ENCODE measurements around the gene PAH.

Gene PAH

DNA sequence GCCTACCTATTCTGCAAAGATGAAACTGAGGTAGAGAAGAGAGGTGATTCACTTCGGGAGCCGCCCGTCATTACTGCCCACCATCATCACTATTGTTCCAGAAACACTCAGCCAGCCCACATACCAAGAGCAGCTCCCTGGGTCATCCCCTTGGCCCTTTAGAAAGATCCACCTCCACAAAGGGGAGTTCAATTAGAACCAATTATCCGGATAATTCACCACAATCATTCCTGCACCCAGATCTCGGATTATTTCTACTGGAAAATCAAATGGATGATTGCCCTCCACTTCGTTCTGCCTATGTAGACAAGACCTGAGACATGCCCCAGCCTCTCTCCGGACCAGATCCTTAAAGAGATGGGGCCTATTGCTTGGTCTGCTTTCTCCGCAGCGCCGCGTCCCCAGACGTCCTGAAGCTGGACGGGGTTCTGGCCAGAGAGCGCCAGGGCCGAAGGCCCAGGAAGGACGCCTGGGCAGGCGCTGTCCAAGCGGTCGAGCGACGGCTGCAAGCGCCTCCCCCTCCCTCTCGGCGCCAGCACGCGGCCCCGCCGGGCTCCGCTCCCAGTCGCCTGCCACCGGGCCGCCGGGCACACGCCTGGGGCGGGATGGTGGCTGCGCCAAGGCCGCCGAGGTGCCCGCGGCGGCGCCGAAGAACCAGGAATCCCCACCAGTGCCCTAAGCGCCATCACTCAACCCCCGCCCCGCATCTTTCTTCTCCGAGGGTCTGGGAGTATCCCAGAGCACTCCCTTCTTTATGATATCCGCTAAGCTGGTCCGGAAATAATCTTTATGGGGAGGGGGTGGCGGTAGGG lies 39.1 kb upstream of the PAH start:
- no peak overlapping the region for H3K18ac ChIP-seq (ENCODE audit: low read length)
- H3K4me1 ChIP-seq (ENCODE audit: control insufficient read depth in 2 of 2, insufficient read depth in 1 of 2, low read depth in 1 of 2, low read length in 2 of 2), result peaks cover 2 to 14% of the 10 kb centered on the region in 2 donors
- H2BK12ac ChIP-seq (ENCODE audit: low read length), result no peak overlapping the region
- no peak overlapping the region for H2BK120ac ChIP-seq (ENCODE audit: low read depth, low read length)
- H3K4me2 ChIP-seq (ENCODE audit: insufficient read depth, low read length, poor library complexity, severe bottlenecking), result peak overlapping the region; percentile 33
- H2BK5ac ChIP-seq (ENCODE audit: low read length), result no peak overlapping the region
- H3K9ac ChIP-seq (ENCODE audit: low read depth, low read length, poor library complexity), result peak overlapping the region; percentile 1
- H3K27me3 ChIP-seq (ENCODE audit: control insufficient read depth in 3 of 3, insufficient read depth in 3 of 3, low read depth in 1 of 3, low read length in 3 of 3), result peaks cover 21 to 91% (median 81%) of the 10 kb centered on the region in 3 experiments
- DNase-seq (ENCODE audit: low spot score), result no peak
- H3K4me3 ChIP-seq (ENCODE audit: low read length in 2 of 2), result peak overlapping the region in 1 of 2 donors; percentile 54
- no peak overlapping the region for H3K27ac ChIP-seq (replicated peaks; ENCODE audit: low read length)
- H3K23ac ChIP-seq (ENCODE audit: low read depth, low read length, poor library complexity), result no peak overlapping the region
- no peak overlapping the region for H4K91ac ChIP-seq (ENCODE audit: low read depth, low read length, poor library complexity)
- no peak overlapping the region for H2AK5ac ChIP-seq (ENCODE audit: low read depth, low read length)
- H3K14ac ChIP-seq (ENCODE audit: low read length), result no peak overlapping the region
- H4K8ac ChIP-seq (ENCODE audit: low read depth, low read length), result no peak overlapping the region
- no peak overlapping the region for H3K4ac ChIP-seq (ENCODE audit: low read length)
- peaks cover 1 to 4% of the 10 kb centered on the region in 2 donors for H3K9me3 ChIP-seq (replicated peaks in 1 of 2; ENCODE audit: control insufficient read depth in 2 of 2, insufficient read depth in 1 of 2, low read depth in 1 of 2, low read length in 2 of 2)
- no peaks in the 10 kb centered on the region for H3K36me3 ChIP-seq (replicated peaks in 1 of 2; ENCODE audit: control insufficient read depth in 2 of 2, insufficient read depth in 2 of 2, low read length in 2 of 2)
- no CpG with 5 or more reads among the region's 50 CpGs for WGBS, 2 donors (ENCODE audit: extremely low coverage in 2 of 2, insufficient read length in 2 of 2, insufficient replicate concordance in 1 of 2)
- H2BK15ac ChIP-seq (ENCODE audit: low read length), result no peak overlapping the region
- H3K79me1 ChIP-seq (ENCODE audit: low read depth, low read length), result no peaks in the 10 kb centered on the region
- no peak overlapping the region for H2AFZ ChIP-seq (ENCODE audit: low read length)

DNA sequence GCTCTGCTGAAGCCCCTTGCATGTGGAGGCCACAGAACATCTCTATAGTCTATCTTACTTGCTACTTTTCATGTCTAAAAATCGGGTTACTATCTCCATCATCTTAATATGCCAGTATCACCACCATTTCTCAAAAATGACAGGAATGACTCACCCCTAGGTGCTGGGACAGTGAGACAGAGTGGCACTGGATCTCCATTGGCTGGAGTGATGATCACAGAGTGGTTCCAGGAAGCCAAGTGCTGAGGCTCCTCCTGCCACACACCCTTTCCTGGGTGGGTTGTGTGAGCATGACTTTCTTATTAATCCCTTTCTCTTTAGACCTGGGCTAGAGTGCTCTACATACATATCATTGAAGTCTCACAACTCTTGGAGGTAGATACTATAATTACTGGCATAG lies 37.1 kb upstream of the PAH start:
- H3K14ac ChIP-seq (ENCODE audit: low read length), result no peak overlapping the region
- DNase-seq (ENCODE audit: low spot score), result no peak
- WGBS, 2 donors (ENCODE audit: extremely low coverage in 2 of 2, insufficient read length in 2 of 2, insufficient replicate concordance in 1 of 2), result no CpG with 5 or more reads among the region's 1 CpG

DNA sequence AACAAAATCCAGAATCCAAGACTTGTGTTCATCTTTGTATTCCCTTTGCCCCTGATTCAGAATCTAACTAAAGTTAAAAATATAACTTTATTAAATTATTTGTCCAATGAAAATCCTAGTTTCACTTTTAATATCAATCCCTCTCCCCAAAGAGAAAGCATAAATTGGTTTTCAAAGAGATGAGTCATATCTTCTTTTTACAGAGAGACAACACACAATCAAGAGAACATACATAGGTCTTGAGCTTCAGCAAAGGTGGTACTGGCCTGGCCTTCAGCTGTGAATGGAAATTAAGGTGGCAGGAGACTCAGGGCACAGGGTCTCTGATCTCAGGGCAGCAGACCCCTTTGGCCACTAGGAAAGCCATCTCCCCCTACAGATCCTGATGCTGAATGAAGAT lies 36.2 kb upstream of the PAH start:
- H4K8ac ChIP-seq (ENCODE audit: low read depth, low read length), result no peak overlapping the region
- H3K23ac ChIP-seq (ENCODE audit: low read depth, low read length, poor library complexity), result no peak overlapping the region
- no peaks in the 10 kb centered on the region for H3K36me3 ChIP-seq (replicated peaks in 1 of 2; ENCODE audit: control insufficient read depth in 2 of 2, insufficient read depth in 2 of 2, low read length in 2 of 2)
- no peak overlapping the region for H2BK5ac ChIP-seq (ENCODE audit: low read length)
- H3K14ac ChIP-seq (ENCODE audit: low read length), result no peak overlapping the region
- no peak overlapping the region for H2AK5ac ChIP-seq (ENCODE audit: low read depth, low read length)
- H3K4me3 ChIP-seq (ENCODE audit: low read length in 2 of 2), result no peak overlapping the region
- H3K4ac ChIP-seq (ENCODE audit: low read length), result no peak overlapping the region
- H2BK12ac ChIP-seq (ENCODE audit: low read length), result no peak overlapping the region
- no peak for DNase-seq (ENCODE audit: low spot score)
- H2BK120ac ChIP-seq (ENCODE audit: low read depth, low read length), result no peak overlapping the region
- H3K9me3 ChIP-seq (replicated peaks in 1 of 2; ENCODE audit: control insufficient read depth in 2 of 2, insufficient read depth in 1 of 2, low read depth in 1 of 2, low read length in 2 of 2), result peaks cover 0 to 1% of the 10 kb centered on the region in 2 donors
- no peak overlapping the region for H3K27ac ChIP-seq (replicated peaks; ENCODE audit: low read length)
- peaks cover 2 to 13% of the 10 kb centered on the region in 2 donors for H3K4me1 ChIP-seq (ENCODE audit: control insufficient read depth in 2 of 2, insufficient read depth in 1 of 2, low read depth in 1 of 2, low read length in 2 of 2)
- no peak overlapping the region for H3K4me2 ChIP-seq (ENCODE audit: insufficient read depth, low read length, poor library complexity, severe bottlenecking)
- no peaks in the 10 kb centered on the region for H3K79me1 ChIP-seq (ENCODE audit: low read depth, low read length)
- H4K91ac ChIP-seq (ENCODE audit: low read depth, low read length, poor library complexity), result no peak overlapping the region
- no peak overlapping the region for H3K9ac ChIP-seq (ENCODE audit: low read depth, low read length, poor library complexity)
- H2AFZ ChIP-seq (ENCODE audit: low read length), result no peak overlapping the region
- no peak overlapping the region for H2BK15ac ChIP-seq (ENCODE audit: low read length)
- H3K18ac ChIP-seq (ENCODE audit: low read length), result no peak overlapping the region
- peaks cover 10 to 79% (median 64%) of the 10 kb centered on the region in 3 experiments for H3K27me3 ChIP-seq (ENCODE audit: control insufficient read depth in 3 of 3, insufficient read depth in 3 of 3, low read depth in 1 of 3, low read length in 3 of 3)

More for the DNA sequence above, 37.1 kb upstream of the PAH start:
- Histone ChIP-seq H3K18ac (ENCODE audit: low read length) (no peak overlapping the region), H4K8ac (ENCODE audit: low read depth, low read length) (no peak overlapping the region), H3K27me3 (ENCODE audit: control insufficient read depth in 3 of 3, insufficient read depth in 3 of 3, low read depth in 1 of 3, low read length in 3 of 3) (peaks cover 17 to 88% (median 72%) of the 10 kb centered on the region in 3 experiments), H3K4ac (ENCODE audit: low read length) (no peak overlapping the region), H3K36me3 (replicated peaks in 1 of 2; ENCODE audit: control insufficient read depth in 2 of 2, insufficient read depth in 2 of 2, low read length in 2 of 2) (no peaks in the 10 kb centered on the region), H3K4me3 (ENCODE audit: low read length in 2 of 2) (no peak overlapping the region), H2AK5ac (ENCODE audit: low read depth, low read length) (no peak overlapping the region), H2BK120ac (ENCODE audit: low read depth, low read length) (no peak overlapping the region), H2BK5ac (ENCODE audit: low read length) (no peak overlapping the region), H3K4me1 (ENCODE audit: control insufficient read depth in 2 of 2, insufficient read depth in 1 of 2, low read depth in 1 of 2, low read length in 2 of 2) (peaks cover 2 to 16% of the 10 kb centered on the region in 2 donors), H3K9me3 (replicated peaks in 1 of 2; ENCODE audit: control insufficient read depth in 2 of 2, insufficient read depth in 1 of 2, low read depth in 1 of 2, low read length in 2 of 2) (peaks cover 1 to 2% of the 10 kb centered on the region in 2 donors), H2AFZ (ENCODE audit: low read length) (no peak overlapping the region), H3K4me2 (ENCODE audit: insufficient read depth, low read length, poor library complexity, severe bottlenecking) (no peak overlapping the region), H3K27ac (replicated peaks; ENCODE audit: low read length) (no peak overlapping the region), H3K9ac (ENCODE audit: low read depth, low read length, poor library complexity) (no peak overlapping the region), H2BK15ac (ENCODE audit: low read length) (no peak overlapping the region), H3K23ac (ENCODE audit: low read depth, low read length, poor library complexity) (no peak overlapping the region), H2BK12ac (ENCODE audit: low read length) (no peak overlapping the region), H3K79me1 (ENCODE audit: low read depth, low read length) (no peaks in the 10 kb centered on the region), H4K91ac (ENCODE audit: low read depth, low read length, poor library complexity) (no peak overlapping the region)

DNA sequence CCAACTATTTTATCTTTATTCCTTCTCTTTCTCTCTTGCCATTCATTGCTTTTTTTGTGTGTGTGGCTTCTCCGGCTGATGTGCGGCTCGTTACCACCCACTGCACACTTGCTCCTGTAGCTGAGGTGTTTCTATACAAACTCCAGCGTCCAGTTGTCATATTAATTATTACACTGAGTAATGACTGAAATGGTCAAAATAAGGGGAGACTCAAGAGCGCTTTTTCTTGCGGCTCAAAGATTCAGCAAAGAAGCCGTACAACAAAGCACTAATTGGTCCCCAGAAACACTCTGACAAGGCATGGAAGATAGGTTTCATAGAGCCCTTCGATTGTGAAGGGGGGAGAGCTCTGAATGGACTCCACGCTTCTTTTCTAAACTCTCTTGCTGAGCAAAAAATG lies 34.8 kb upstream of the PAH start:
- WGBS, 2 donors (ENCODE audit: extremely low coverage in 2 of 2, insufficient read length in 2 of 2, insufficient replicate concordance in 1 of 2), result no CpG with 5 or more reads among the region's 9 CpGs
- Histone ChIP-seq H3K79me1 (ENCODE audit: low read depth, low read length) (no peaks in the 10 kb centered on the region), H2BK15ac (ENCODE audit: low read length) (no peak overlapping the region), H3K9me3 (replicated peaks in 1 of 2; ENCODE audit: control insufficient read depth in 2 of 2, insufficient read depth in 1 of 2, low read depth in 1 of 2, low read length in 2 of 2) (peaks cover 0 to 1% of the 10 kb centered on the region in 2 donors), H3K18ac (ENCODE audit: low read length) (no peak overlapping the region), H3K4ac (ENCODE audit: low read length) (no peak overlapping the region), H2BK12ac (ENCODE audit: low read length) (no peak overlapping the region), H3K23ac (ENCODE audit: low read depth, low read length, poor library complexity) (no peak overlapping the region), H3K27ac (replicated peaks; ENCODE audit: low read length) (no peak overlapping the region), H3K36me3 (replicated peaks in 1 of 2; ENCODE audit: control insufficient read depth in 2 of 2, insufficient read depth in 2 of 2, low read length in 2 of 2) (no peaks in the 10 kb centered on the region), H3K14ac (ENCODE audit: low read length) (no peak overlapping the region), H3K4me2 (ENCODE audit: insufficient read depth, low read length, poor library complexity, severe bottlenecking) (no peak overlapping the region), H3K4me1 (ENCODE audit: control insufficient read depth in 2 of 2, insufficient read depth in 1 of 2, low read depth in 1 of 2, low read length in 2 of 2) (peaks cover 0 to 12% of the 10 kb centered on the region in 2 donors), H2AFZ (ENCODE audit: low read length) (no peak overlapping the region), H2BK5ac (ENCODE audit: low read length) (no peak overlapping the region), H4K91ac (ENCODE audit: low read depth, low read length, poor library complexity) (no peak overlapping the region), H4K8ac (ENCODE audit: low read depth, low read length) (no peak overlapping the region), H3K4me3 (ENCODE audit: low read length in 2 of 2) (no peak overlapping the region), H3K27me3 (ENCODE audit: control insufficient read depth in 3 of 3, insufficient read depth in 3 of 3, low read depth in 1 of 3, low read length in 3 of 3) (peaks cover 10 to 69% (median 55%) of the 10 kb centered on the region in 3 experiments), H2BK120ac (ENCODE audit: low read depth, low read length) (no peak overlapping the region), H3K9ac (ENCODE audit: low read depth, low read length, poor library complexity) (no peak overlapping the region), H2AK5ac (ENCODE audit: low read depth, low read length) (no peak overlapping the region)
- no peak for DNase-seq (ENCODE audit: low spot score)

Data from neuronal stem cell (in vitro differentiated cells).